ENCODE results near the gene ZNRF1. TPM values are rescaled to one million over a fixed set of nuclear protein-coding genes. Genes with fewer than 3 reads are reported as not detected.
A peak's percentile ranks its signal among the peaks of the same experiment; 100 is the strongest.

Gene ZNRF1
- total and polyA plus RNA-seq, 2 of the 4 experiments (the other 2 are of a cell fraction): 8.2 to 20.7 TPM

- 20% methylated on average over 1 of the region's 10 CpGs; no CpG with 5 or more reads in 1 of the 2 experiments for WGBS, 2 experiments (ENCODE audit: extremely low coverage in 2 of 2, insufficient read length in 1 of 2)
- Histone ChIP-seq H3K9me3 (ENCODE audit: control insufficient read depth, insufficient read depth, low read length) (no peaks in the 10 kb centered on the region), H3K27ac (ENCODE audit: insufficient read depth, low read length) (peak overlapping the region; percentile 91), H4K5ac (ENCODE audit: low read depth, low read length) (peak overlapping the region; percentile 77), H4K8ac (ENCODE audit: low read depth in 2 of 2, low read length in 2 of 2) (peak overlapping the region; percentile 14 to 89), H4K91ac (ENCODE audit: insufficient read depth, low read depth, low read length) (peak overlapping the region; percentile 84), H2BK5ac (ENCODE audit: low read depth, low read length, poor library complexity, severe bottlenecking) (peak overlapping the region; percentile 89), H3K79me1 (ENCODE audit: low read depth in 1 of 2, low read length in 2 of 2) (peaks cover 50 to 87% of the 10 kb centered on the region in 2 experiments), H3K56ac (ENCODE audit: extremely low read depth, insufficient read depth, low read length) (peak overlapping the region; percentile 12), H3K18ac (ENCODE audit: low read depth, low read length) (peak overlapping the region; percentile 85), H4K20me1 (ENCODE audit: insufficient read depth, low read length) (peaks cover 26% of the 10 kb centered on the region), H3K4me2 (ENCODE audit: low read depth, low read length) (peak overlapping the region; percentile 88), H3K36me3 (ENCODE audit: control insufficient read depth, insufficient read depth, low read length) (peaks cover 2% of the 10 kb centered on the region; the same call in 1 of the 2 replicates), H3K4me1 (ENCODE audit: control insufficient read depth, insufficient read depth, low read length) (peaks cover 22% of the 10 kb centered on the region), H3K9me1 (ENCODE audit: insufficient read depth, low read length) (peaks cover 33% of the 10 kb centered on the region), H2BK15ac (ENCODE audit: low read depth, low read length) (peak overlapping the region; percentile 30; the same call in 1 of the 3 replicates), H3K9ac (ENCODE audit: low read depth, low read length) (peak overlapping the region; percentile 54), H3K4me3 (ENCODE audit: insufficient read depth, low read depth, low read length) (peak overlapping the region; percentile 21), H3K27me3 (ENCODE audit: control insufficient read depth, insufficient read depth, low read length) (no peaks in the 10 kb centered on the region), H2AFZ (replicated peaks; ENCODE audit: low read length, poor library complexity) (peak overlapping the region; percentile 84), H2BK120ac (ENCODE audit: low read depth, low read length) (peak overlapping the region; percentile 96), H3K4ac (ENCODE audit: low read depth, low read length) (peak overlapping the region; percentile 96), H3K23ac (ENCODE audit: low read depth, low read length) (peak overlapping the region; percentile 96), H2BK20ac (ENCODE audit: low read depth, low read length) (peak overlapping the region; percentile 90), H2AK9ac (replicated peaks; ENCODE audit: low read depth, low read length, poor library complexity) (peak overlapping the region; percentile 45), H3K14ac (replicated peaks; ENCODE audit: low read depth, low read length) (peak overlapping the region; percentile 94), H2AK5ac (ENCODE audit: low read depth, low read length) (peak overlapping the region; percentile 94)
- ATAC-seq (ENCODE audit: low read depth): peak; percentile 89
- DNase-seq: peak; percentile 93
- in situ Hi-C loops (cut with MboI; ENCODE audit: low sequenced_read_pairs) (loop anchor here (5.0 kb wide), 1 partner anchor 75 kb away; no protein-coding TSS in a partner anchor), dilution Hi-C loops (cut with HindIII; ENCODE audit: low sequenced_read_pairs, unreplicated experiment) (no loop called here), intact Hi-C loops (cut with micrococcal nuclease) (loop anchor here (5.0 kb wide), 2 partner anchors 55 to 75 kb away; no protein-coding TSS in a partner anchor)
- BruUV-seq (replicated peaks): no TSS peak
- CTCF ChIA-PET: interaction anchor here (0.6 to 1.3 kb wide), 2 partner anchors 24 to 36 kb away, joined by 3 to 9 read pairs; no protein-coding TSS in a partner anchor
- TF ChIP-seq, protein P1, sequence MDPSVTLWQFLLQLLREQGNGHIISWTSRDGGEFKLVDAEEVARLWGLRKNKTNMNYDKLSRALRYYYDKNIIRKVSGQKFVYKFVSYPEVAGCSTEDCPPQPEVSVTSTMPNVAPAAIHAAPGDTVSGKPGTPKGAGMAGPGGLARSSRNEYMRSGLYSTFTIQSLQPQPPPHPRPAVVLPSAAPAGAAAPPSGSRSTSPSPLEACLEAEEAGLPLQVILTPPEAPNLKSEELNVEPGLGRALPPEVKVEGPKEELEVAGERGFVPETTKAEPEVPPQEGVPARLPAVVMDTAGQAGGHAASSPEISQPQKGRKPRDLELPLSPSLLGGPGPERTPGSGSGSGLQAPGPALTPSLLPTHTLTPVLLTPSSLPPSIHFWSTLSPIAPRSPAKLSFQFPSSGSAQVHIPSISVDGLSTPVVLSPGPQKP (IDR thresholded peaks at IDR 0.05; ENCODE audit: borderline replicate concordance, low read depth, low read length): no peak
- no peak for TF ChIP-seq NFE2L2 (IDR thresholded peaks at IDR 0.05; ENCODE audit: low read depth, low read length)
- TF ChIP-seq, protein P2, sequence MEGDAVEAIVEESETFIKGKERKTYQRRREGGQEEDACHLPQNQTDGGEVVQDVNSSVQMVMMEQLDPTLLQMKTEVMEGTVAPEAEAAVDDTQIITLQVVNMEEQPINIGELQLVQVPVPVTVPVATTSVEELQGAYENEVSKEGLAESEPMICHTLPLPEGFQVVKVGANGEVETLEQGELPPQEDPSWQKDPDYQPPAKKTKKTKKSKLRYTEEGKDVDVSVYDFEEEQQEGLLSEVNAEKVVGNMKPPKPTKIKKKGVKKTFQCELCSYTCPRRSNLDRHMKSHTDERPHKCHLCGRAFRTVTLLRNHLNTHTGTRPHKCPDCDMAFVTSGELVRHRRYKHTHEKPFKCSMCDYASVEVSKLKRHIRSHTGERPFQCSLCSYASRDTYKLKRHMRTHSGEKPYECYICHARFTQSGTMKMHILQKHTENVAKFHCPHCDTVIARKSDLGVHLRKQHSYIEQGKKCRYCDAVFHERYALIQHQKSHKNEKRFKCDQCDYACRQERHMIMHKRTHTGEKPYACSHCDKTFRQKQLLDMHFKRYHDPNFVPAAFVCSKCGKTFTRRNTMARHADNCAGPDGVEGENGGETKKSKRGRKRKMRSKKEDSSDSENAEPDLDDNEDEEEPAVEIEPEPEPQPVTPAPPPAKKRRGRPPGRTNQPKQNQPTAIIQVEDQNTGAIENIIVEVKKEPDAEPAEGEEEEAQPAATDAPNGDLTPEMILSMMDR (conservative IDR thresholded peaks at IDR 0.05; ENCODE audit: low read depth, low read length): no peak
- no peak for TF ChIP-seq RCOR1 (IDR thresholded peaks at IDR 0.05; ENCODE audit: insufficient replicate concordance, low read length)
- TF ChIP-seq BHLHE40 (IDR thresholded peaks at IDR 0.05; ENCODE audit: low read depth, low read length): no peak
- TF ChIP-seq MXI1 (IDR thresholded peaks at IDR 0.05; ENCODE audit: borderline replicate concordance, low read depth, low read length): no peak
- no peak for TF ChIP-seq RFX5 (IDR thresholded peaks at IDR 0.05; ENCODE audit: low read depth, low read length)
- POLR2A ChIA-PET (ENCODE audit: unreplicated experiment): no interaction called here
These were observed 88.7 kb downstream of the ZNRF1 start for GRCh38 chr16:75087375-75087979.
